OCI-LY7 (cell line): ENCODE data around the gene SDF2.

Experiments
- EZH2phosphoT487 ChIP-seq: fragments of 200-600 bp; sonication (generic); IDR thresholded peaks from 2 replicates; pipeline ENCODE4 v1.6.1; 2018; ENCODE audit warnings: low read depth, borderline replicate concordance, mild to moderate bottlenecking, mixed run types, antibody characterized with exemption, low read length, moderate library complexity, mixed read lengths
- TF ChIP-seq, protein P1 (sequence below): fragments of 200-600 bp; sonication (generic); conservative IDR thresholded peaks from 2 replicates; pipeline ENCODE4 v1.5.1; 2014; ENCODE audit warnings: mild to moderate bottlenecking, antibody characterized with exemption, low read length, moderate library complexity, mixed read lengths

DNA sequence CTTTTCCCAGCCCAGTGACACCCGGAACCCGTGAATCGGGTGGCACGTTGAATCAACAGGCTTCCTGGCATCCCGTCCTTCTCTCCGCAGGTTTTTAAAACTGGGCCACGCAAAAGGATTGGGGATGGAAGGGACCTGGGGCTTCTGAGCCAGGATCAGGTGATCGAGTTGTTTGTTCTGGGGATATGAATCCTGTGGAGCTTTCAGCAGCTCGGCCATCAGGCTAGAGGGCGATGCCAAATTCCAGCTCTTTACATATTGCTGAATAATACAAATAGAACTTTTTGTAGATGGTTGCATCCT is 772 bp upstream of the SDF2 start:
- TF ChIP-seq, protein P1, sequence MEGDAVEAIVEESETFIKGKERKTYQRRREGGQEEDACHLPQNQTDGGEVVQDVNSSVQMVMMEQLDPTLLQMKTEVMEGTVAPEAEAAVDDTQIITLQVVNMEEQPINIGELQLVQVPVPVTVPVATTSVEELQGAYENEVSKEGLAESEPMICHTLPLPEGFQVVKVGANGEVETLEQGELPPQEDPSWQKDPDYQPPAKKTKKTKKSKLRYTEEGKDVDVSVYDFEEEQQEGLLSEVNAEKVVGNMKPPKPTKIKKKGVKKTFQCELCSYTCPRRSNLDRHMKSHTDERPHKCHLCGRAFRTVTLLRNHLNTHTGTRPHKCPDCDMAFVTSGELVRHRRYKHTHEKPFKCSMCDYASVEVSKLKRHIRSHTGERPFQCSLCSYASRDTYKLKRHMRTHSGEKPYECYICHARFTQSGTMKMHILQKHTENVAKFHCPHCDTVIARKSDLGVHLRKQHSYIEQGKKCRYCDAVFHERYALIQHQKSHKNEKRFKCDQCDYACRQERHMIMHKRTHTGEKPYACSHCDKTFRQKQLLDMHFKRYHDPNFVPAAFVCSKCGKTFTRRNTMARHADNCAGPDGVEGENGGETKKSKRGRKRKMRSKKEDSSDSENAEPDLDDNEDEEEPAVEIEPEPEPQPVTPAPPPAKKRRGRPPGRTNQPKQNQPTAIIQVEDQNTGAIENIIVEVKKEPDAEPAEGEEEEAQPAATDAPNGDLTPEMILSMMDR: no peak
- no peak for TF ChIP-seq EZH2phosphoT487
